Embryonic facial prominence (tissue), 1 donor: ENCODE measurements around the gene ABCG5.

ENCODE experiments used
- DNase-seq: peaks from one replicate; pipeline ENCODE4 v3.0.0-alpha.2; 2016; ENCODE audit errors: extremely low spot score

The ABCG5 gene

DNA sequence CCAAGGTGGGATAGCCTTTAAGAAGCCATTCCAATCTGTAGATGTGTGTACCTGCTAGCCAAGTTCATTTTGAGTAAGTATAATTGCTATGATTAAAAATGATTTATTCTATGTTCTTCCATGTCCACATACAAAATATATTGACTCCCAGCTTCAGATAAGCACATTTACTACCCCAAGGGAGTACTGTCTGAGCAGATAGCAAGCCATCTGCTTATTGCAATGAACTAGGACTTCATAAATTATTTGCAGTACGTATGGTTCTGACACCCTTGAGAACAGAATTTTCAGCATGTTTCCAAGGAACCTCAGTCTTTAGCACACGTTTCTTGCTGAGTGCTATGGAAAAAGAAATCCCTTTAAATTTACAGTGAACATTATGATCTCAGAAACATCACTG, 28.2 kb downstream of the ABCG5 start:
- no peak for DNase-seq

- no peak for DNase-seq
Measured at GRCh38 chr2:43806719-43807031, 32.0 kb downstream of the ABCG5 start.

DNA sequence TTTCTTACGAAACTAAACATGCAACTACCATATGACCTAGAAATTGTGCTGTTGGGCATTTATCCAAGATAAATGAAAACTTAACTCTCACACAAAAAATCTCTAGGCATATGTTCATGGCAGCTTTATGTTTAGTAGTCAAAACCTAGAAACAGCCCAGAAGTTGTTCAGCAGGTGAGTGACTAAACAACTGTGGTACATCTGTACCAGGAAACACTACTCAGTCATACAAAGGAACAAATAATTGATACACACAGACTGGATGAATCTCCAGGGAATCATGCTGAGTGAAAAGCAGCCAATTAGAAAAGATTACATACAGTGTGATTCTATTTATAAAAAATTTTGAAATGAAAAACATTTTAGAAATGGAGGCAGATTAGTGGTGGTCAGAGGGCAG, 35.5 kb downstream of the ABCG5 start:
- no peak for DNase-seq

DNA sequence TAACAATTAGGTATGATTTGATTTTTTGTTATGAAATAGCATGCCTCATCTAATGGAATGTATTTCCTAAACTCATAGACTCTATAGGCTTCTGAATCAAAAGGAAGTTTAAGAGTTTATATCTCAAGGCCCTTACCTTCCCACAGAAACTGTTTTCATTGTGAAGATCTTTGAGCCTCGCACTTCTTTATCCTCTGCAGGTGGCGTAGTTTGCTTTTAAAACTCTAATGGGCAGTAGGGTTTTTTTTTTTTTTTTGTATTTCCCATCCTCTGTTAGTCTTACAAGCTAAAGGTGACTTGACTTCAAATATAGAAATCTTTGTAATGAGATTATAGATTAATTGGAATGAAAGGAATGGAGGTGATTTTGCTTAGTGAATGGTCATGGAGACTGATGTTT, 36.5 kb downstream of the ABCG5 start:
- no peak for DNase-seq

DNA sequence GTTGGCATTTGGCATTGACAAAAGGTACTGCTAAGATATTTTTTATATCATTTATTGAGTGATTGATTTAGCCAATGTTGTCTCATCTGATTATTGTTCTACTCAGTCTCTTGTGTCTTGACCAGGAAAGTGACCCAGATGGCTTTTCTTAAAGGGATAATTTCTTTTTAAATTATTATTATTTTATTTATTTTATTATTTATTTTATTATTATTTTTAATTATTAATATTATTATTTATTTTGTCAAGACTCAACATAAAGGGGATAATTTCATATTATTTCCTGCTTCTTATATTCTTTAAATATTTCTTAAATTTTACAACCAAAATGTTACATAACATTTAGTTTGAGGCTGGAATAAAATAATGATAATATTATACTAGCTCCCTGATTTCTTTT, 37.7 kb downstream of the ABCG5 start:
- DNase-seq: no peak

- no peak for DNase-seq
Measured at GRCh38 chr2:43798300-43798699, 40.3 kb downstream of the ABCG5 start.

- no peak for DNase-seq
Measured at GRCh38 chr2:43796206-43796605, 42.4 kb downstream of the ABCG5 start.

DNA sequence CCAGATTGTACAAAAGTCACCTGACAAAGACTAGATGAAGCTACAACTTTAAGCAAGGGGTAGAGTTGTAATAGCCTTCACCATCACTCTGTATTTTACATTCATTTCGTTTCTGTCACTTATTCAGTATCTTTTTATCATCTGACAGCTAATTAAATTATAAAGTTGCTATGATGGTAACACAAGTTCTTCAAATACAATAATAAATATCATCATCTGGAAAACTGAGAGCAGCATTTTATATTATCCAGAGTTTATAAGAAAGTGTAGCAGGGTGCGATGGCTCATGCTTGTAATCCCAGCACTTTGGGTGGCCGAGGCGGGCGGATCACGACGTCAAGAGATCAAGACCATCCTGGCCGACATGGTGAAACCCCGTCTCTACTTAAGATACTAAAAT, 43.7 kb downstream of the ABCG5 start:
- no peak for DNase-seq

DNA sequence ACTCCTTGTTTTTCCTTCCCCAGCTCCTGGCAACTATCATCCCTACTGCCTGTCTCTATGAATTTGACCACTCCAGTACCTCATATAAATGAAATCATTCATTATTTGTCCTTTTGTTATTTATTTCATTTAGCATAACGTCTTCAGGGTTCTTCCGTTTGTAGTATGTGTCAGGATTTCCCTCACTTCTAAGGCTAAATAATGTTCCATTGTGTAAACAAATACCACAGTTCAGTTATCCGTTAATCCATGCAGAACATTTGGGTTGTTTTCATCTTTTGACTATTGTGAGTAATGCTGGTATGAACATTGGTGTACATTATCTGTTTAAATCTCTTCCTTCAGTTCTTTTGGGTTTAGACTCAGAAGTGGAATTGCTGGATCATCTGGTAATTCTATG, 46.0 kb downstream of the ABCG5 start:
- DNase-seq: no peak

GRCh38 chr2:43791035-43791765, 47.4 kb downstream of the ABCG5 start:
- DNase-seq: no peak

- DNase-seq: no peak
Measured at GRCh38 chr2:43790147-43790546, 48.5 kb downstream of the ABCG5 start.

DNA sequence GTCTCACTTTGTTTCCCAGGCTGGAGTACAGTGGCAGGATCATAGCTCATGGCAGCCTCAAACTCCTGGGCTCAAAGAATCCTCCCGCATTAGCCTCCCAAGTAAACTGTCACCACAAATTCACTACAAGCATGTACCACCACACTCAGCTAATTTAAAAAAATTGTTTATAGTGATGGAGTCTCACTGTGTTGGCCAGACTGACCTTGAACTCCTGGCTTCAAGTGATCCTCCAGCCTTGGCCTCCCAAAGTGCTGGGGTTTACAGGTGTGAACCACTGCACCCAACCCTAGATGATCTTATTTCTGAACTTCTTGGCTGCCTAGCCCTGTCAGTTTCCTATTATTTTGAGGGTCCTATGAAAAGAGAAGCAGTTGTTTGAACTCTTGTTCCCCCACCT, 50.0 kb downstream of the ABCG5 start:
- DNase-seq: no peak

GRCh38 chr2:43787895-43788294, 50.7 kb downstream of the ABCG5 start:
- DNase-seq: no peak

DNA sequence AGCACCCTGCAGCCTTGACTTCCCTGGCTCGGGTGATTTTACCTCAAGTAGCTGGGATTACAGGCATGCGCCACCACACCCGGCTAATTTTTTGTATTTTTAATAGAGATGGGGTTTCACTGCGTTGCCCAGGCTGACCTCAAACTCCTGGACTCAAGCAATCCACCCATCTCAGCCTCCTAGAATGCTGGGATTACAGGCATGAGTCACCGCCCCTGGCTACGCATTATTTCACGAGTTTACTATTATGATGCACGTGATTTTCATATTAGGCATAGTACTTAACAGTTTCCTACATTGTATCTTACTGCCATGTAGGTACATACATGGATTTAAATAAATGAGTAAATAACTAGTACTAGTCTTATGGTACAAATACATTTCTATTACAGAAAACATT, 60.4 kb downstream of the ABCG5 start:
- no peak for DNase-seq

GRCh38 chr2:43777306-43777926, 61.2 kb downstream of the ABCG5 start:
- DNase-seq: no peak

DNA sequence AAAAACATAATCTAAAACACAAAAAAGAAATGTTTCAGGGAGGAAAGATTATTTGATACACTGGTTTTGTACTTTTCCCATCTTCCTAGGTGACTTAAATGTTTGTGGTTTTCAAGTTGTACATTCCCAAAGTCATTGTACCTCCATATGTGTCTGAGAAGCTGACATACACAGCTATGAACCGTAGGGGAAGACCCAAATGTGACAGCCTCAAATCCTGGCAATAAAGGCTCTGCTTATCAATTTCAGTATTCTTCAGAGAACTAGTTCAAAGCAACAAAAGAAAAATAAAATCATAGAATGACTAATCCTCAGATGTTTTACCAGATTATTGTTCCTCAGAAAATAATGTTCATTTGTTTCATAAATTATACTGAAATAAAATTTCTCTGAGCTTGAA, 62.3 kb downstream of the ABCG5 start:
- no peak for DNase-seq

- no peak for DNase-seq
Measured at GRCh38 chr2:43774617-43775016, 64.0 kb downstream of the ABCG5 start.

- peak; percentile 92 for DNase-seq
Measured at GRCh38 chr2:43773876-43774613, 64.6 kb downstream of the ABCG5 start, which contains the start of gene DYNC2LI1. Gene DYNC2LI1, plus strand, starts transcription at chr2:43774039. Its CDS starts 100 bp downstream, at chr2:43774139.

GRCh38 chr2:43766006-43766405, 72.6 kb downstream of the ABCG5 start:
- DNase-seq: no peak

DNA sequence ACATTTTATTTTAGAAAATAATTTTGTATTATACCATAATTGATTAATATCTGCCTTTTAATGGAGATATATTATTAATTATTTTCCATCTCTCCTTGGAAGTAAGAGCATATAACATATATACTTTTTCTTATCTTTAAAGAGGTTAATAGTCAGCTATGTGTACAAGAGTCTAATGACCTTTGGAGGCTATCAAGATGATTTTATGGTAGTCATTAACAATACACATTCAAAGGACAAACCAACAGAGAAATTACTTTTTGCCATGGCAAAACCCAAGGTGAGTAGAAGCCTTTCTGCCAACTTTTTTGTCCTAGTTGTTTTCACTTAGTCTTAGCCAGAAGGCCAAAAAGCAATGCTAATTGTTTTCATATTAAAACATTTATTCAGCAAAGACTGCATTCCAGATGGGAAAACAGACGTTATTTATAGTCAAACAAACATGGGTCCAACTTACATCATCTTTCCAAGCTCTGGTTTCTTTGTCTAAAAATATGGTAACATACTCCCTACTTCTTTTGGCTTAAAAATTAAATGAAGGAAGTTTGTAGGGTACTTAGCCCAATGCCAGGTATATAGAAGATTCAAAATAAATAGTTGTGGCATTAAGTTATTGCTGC, 74.4 kb downstream of the ABCG5 start:
- DNase-seq: no peak

DNA sequence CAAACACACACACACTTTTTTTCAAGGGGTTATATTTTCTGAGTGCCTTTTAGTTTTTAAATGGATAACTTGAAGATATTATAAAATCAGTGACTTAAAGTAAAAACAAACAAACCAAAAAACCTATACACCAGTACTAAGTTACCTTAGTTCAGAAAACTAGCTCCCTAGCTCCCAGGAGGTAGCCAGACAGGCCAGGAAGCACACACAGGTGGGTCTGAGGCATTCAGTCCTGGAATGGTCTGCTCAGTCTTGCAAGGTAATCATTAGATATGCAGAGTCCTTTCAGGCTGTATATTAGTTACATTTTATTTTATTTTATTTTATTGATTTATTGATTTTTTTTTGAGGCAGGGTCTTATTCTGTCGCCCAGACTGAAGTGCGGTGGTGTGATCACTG, 75.5 kb downstream of the ABCG5 start:
- DNase-seq: no peak
